K562 (cell line): ENCODE measurements around the gene SRC. TPM values are rescaled to one million over a fixed set of nuclear protein-coding genes. Genes with fewer than 3 reads are reported as not detected.

Experiments used
- ATAC-seq: fragments of 200-7000 bp; cut with Tn5 transposase; 3 replicates; pipeline ENCODE4 v1.9.1; 2020; ENCODE audit warnings: moderate library complexity
- BruUV-seq: library from RNA; stranded (reverse); fragments of 400-500 nt; replicated peaks from 2 replicates; lab custom pipeline; 2021; lab: Mats Ljungman, UMichigan
- CTCF ChIA-PET: fragments of 300-600 bp; formaldehyde crosslinking; extraction: SDS; loops from one replicate; lab custom pipeline; 2021; ENCODE audit warnings: low intra/inter-chr PET ratio; lab: Yijun Ruan, JAX
- POLR2A ChIA-PET: fragments of 300-600, 350-650 bp; sonication (Branson Sonifier 250); formaldehyde crosslinking; extraction: SDS; loops from one replicate; lab custom pipeline; 2021; ENCODE audit warnings: antibody characterized with exemption, inconsistent platforms; lab: Yijun Ruan, JAX
- DNase-seq, 4 experiments: peaks; one replicate each; pipeline versions ENCODE4 v3.0.0 to v3.0.0-alpha.2; 2011 to 2018; ENCODE audit warnings: low spot score in 3 of 4, mixed read lengths in 3 of 4; ENCODE audit errors: extremely low read depth in 1 of 4
- FAIRE-seq: peaks from 2 replicates; lab custom pipeline; 2011; peaks lifted over from hg19 to GRCh38; lab: Jason Lieb, UNC
- H2AFZ ChIP-seq: 2 replicates; pipeline ENCODE4 v1.6.0; 2011; ENCODE audit warnings: low read depth, low read length, control low read depth, inconsistent platforms
- H3K27ac ChIP-seq: fragments of 200-600 bp; 3 replicates; pipeline ENCODE4 v1.8.0; 2011; ENCODE audit warnings: low read depth, mild to moderate bottlenecking, control low read depth, inconsistent platforms, low read length, moderate library complexity, mixed read lengths; ENCODE audit errors: extremely low read depth
- H3K27me3 ChIP-seq, 2 experiments: fragments of 300-600 bp in 1 of 2; 2 replicates in 1 of 2; 3 replicates in 1 of 2; pipeline versions ENCODE4 v1.6.0 to v1.8.0; 2011; ENCODE audit warnings: inconsistent platforms in 2 of 2, low read length in 2 of 2, mild to moderate bottlenecking in 1 of 2, mixed read lengths in 1 of 2, moderate library complexity in 1 of 2; ENCODE audit not compliant: control insufficient read depth in 2 of 2, insufficient read depth in 2 of 2
- H3K36me3 ChIP-seq: fragments of 300-600 bp; 3 replicates; pipeline ENCODE4 v1.8.0; 2011; ENCODE audit warnings: mild to moderate bottlenecking, low read length, inconsistent platforms; ENCODE audit not compliant: control insufficient read depth, insufficient read depth
- H3K4me1 ChIP-seq, 2 experiments: fragments of 200-600 bp in 1 of 2; replicated peaks in 1 of 2; 2 replicates in 1 of 2; 3 replicates in 1 of 2; pipeline versions ENCODE4 v1.5.1 to v1.8.0; 2011; ENCODE audit warnings: inconsistent platforms in 2 of 2, low read length in 2 of 2, mild to moderate bottlenecking in 1 of 2, mixed read lengths in 1 of 2, moderate library complexity in 1 of 2; ENCODE audit not compliant: control insufficient read depth in 2 of 2, insufficient read depth in 2 of 2
- H3K4me2 ChIP-seq: 2 replicates; pipeline ENCODE4 v1.6.1; 2011; ENCODE audit warnings: low read length, control low read depth, inconsistent platforms, mixed read lengths; ENCODE audit not compliant: insufficient read depth
- H3K4me3 ChIP-seq: fragments of 200-600 bp; sonication (generic), shearing (Covaris generic); 2 replicates; pipeline ENCODE4 v1.5.1; 2016; ENCODE audit warnings: control low read depth, inconsistent platforms
- H3K79me2 ChIP-seq: fragments of 200-600 bp; 3 replicates; pipeline ENCODE4 v1.8.0; 2011; ENCODE audit warnings: low read length, inconsistent platforms; ENCODE audit not compliant: control insufficient read depth, insufficient read depth
- H3K9ac ChIP-seq, 2 experiments: 2 replicates each; pipeline versions ENCODE4 v1.6.0 to v1.6.1; 2011; ENCODE audit warnings: low read depth in 2 of 2, low read length in 2 of 2, control low read depth in 1 of 2, inconsistent platforms in 1 of 2, mild to moderate bottlenecking in 1 of 2, mixed read lengths in 1 of 2; ENCODE audit not compliant: insufficient read depth in 1 of 2
- H3K9me1 ChIP-seq: one replicate; pipeline ENCODE4 v1.6.0; 2011; ENCODE audit warnings: inconsistent platforms, mild to moderate bottlenecking, low read length, moderate library complexity; ENCODE audit not compliant: control insufficient read depth, insufficient read depth
- H3K9me3 ChIP-seq: replicated peaks from 2 replicates; pipeline ENCODE4 v1.5.1; 2011; ENCODE audit warnings: low read depth, low read length, inconsistent platforms; ENCODE audit not compliant: control insufficient read depth, insufficient read depth
- H4K20me1 ChIP-seq: replicated peaks from 2 replicates; pipeline ENCODE4 v1.6.1; 2011; ENCODE audit warnings: low read length, inconsistent platforms, mixed read lengths; ENCODE audit not compliant: control insufficient read depth, insufficient read depth
- E4F1 ChIP-seq: fragments of 250-450 bp; sonication (Bioruptor Pico); IDR thresholded peaks from 2 replicates; pipeline ENCODE4 v1.5.0; 2021; ENCODE audit warnings: mild to moderate bottlenecking, borderline replicate concordance
- MED1 ChIP-seq: sonication (generic); formaldehyde crosslinking; IDR thresholded peaks from 2 replicates; pipeline ENCODE4 v1.8.1; 2023; ENCODE audit warnings: missing genetic modification reagents, borderline replicate concordance
- PRPF4 ChIP-seq: fragments of 200-400 bp; formaldehyde crosslinking; IDR thresholded peaks from one replicate; pipeline ENCODE4 v1.6.1; 2017; ENCODE audit warnings: low read length, low read depth, mild to moderate bottlenecking; ENCODE audit not compliant: insufficient read depth, poor library complexity, severe bottlenecking
- WGBS: fragments of 100-300 bp; shearing (Covaris generic); methylation state at CpG from one replicate; pipeline ENCODE4 v1.1.6; 2016; ENCODE audit warnings: low coverage, mixed read lengths; ENCODE audit not compliant: insufficient coverage; ENCODE audit errors: missing lambda C conversion rate; 5-methylcytosine and 5-hydroxymethylcytosine counted together
- in situ Hi-C: fragments of 300-500 bp; cut with MboI; formaldehyde crosslinking; loops from 4 replicates; pipeline ENCODE4 v1.15.0; 2018; ENCODE audit warnings: inconsistent platforms, mixed read lengths
- intact Hi-C: fragments of 100-400 bp; cut with micrococcal nuclease; formaldehyde crosslinking; loops from 2 replicates; pipeline ENCODE4 v1.14.2; 2022
- polyA plus RNA-seq, 8 experiments: library from polyadenylated mRNA; depleted of rRNA in 4 of 8; stranded (reverse) in 5 of 8; unstranded in 3 of 8; fragments of >200 nt; fragmentation: Nextera tagmentation in 2 of 8; fragmentation: Illumina TruSeq in 1 of 8; extraction: Ambion mirVana in 2 of 8; extraction: Trizol in 1 of 8; gene quantifications; 2 replicates each; pipeline versions ENCODE4 v1.2.1 to v1.2.3, GENCODE V29; 2011 to 2014; ENCODE audit warnings: inconsistent platforms in 1 of 8, missing spikeins in 1 of 8
- total RNA-seq, 7 experiments: library from RNA; depleted of rRNA in 6 of 7; stranded (reverse); fragments of >200 nt in 6 of 7; fragmentation: Illumina TruSeq in 2 of 7; extraction: Trizol in 2 of 7; gene quantifications; 2 replicates each; pipeline versions ENCODE4 v1.2.1 to v1.2.3, GENCODE V29; 2011 to 2021; ENCODE audit warnings: low replicate concordance in 1 of 7

Gene SRC
- total and polyA plus RNA-seq, 9 of the 15 experiments (the other 6 are each of a cell fraction or from before 2014, with no cell fraction given) = 0.06 to 8.5 (median 3.1) TPM

- WGBS = under 1% methylated on average over 9 of the region's 9 CpGs
- no peaks in the 10 kb centered on the region for H3K79me2 ChIP-seq
- no peaks in the 10 kb centered on the region for H3K36me3 ChIP-seq
- H4K20me1 ChIP-seq = peaks cover 17% of the 10 kb centered on the region; the same call in 1 of the 2 replicates
- no peak overlapping the region for H3K4me3 ChIP-seq
- POLR2A ChIA-PET = no interaction called here
- no peaks in the 10 kb centered on the region for H3K9me1 ChIP-seq
- peaks cover 53 to 86% of the 10 kb centered on the region in 2 experiments; a peak in 4 of 5 replicates for H3K27me3 ChIP-seq
- no peak overlapping the region for H3K27ac ChIP-seq
- no peak for FAIRE-seq
- 0 out of 2 replicates have a peak, but pooled peaks cover 2% of the 10 kb centered on the region for H3K9me3 ChIP-seq
- no peak overlapping the region for H3K9ac ChIP-seq
- H3K4me2 ChIP-seq = no peak overlapping the region
- H2AFZ ChIP-seq = no peak overlapping the region
- intact Hi-C loops = no loop called here
- no TSS peak for BruUV-seq
- no peak for DNase-seq
- ATAC-seq = no peak; the same call in 2 of the 3 replicates
- TF ChIP-seq E4F1 (no peak), MED1 (no peak), PRPF4 (no peak)
- TF ChIP-seq, all 486 proteins: peak for 0
- in situ Hi-C loops = no loop called here
- CTCF ChIA-PET = no interaction called here
- no peaks in the 10 kb centered on the region for H3K4me1 ChIP-seq
Measured at GRCh38 chr20:37425103-37425625, 79.2 kb downstream of the SRC start.
